Measurements from ENCODE around the gene CAST. TPM values are rescaled to one million over a fixed set of nuclear protein-coding genes. Genes with fewer than 3 reads are reported as not detected.
A peak's percentile ranks its signal among the peaks of the same experiment; 100 is the strongest.
"Not testable (repeated sequence)": the region's sequence is repeated elsewhere in the genome, so short reads cannot be mapped to it uniquely, and the experiment has no call there.

Gene CAST
- total RNA-seq, 4 donors from 2014 or later = 292 to 347 (median 320) TPM

DNA sequence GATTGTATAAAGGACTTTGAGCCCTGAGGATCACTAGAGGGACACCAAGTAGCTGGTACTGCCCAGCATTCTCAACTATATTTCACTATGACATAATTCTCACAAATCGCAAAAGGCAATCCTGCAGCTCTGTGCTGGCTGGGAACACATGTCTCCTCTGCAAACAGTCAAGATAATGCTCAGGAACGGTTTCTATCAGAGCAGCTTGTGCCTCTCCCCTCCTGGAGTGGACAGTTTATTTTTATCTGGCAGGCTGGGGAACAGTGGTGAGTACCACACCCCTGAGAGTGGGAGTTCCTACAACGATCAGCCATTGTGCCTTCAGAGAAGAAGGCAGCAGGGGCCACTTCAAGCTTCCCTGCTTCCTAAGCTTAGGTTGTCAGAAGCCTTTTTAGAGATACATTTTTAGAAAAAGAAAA lies 79.7 kb downstream of the CAST start:
- Histone ChIP-seq H3K27ac (peak overlapping the region in 1 of 4 donors; percentile 7), H3K4me3 (no peak overlapping the region), H3K9me3 (no peaks in the 10 kb centered on the region), H3K4me1 (peaks cover 0 to 22% (median 7%) of the 10 kb centered on the region in 3 donors), H3K36me3 (peaks cover 10 to 100% of the 10 kb centered on the region in 2 donors), H3K27me3 (no peaks in the 10 kb centered on the region)
- ATAC-seq = no peak
- TF ChIP-seq CTCF (IDR thresholded peaks at IDR 0.05) (no peak), POLR2A (IDR thresholded peaks at IDR 0.05) (no peak), POLR2AphosphoS5 (IDR thresholded peaks at IDR 0.05) (no peak), EP300 (IDR thresholded peaks at IDR 0.05) (no peak)
- WGBS, 2 donors (ENCODE audit: low coverage in 1 of 2) = 4 to 83% methylated on average over 1 to 3 of the region's 3 CpGs

- ATAC-seq = no peak
- H3K36me3 ChIP-seq = peaks cover 13 to 99% of the 10 kb centered on the region in 2 donors
- no peaks in the 10 kb centered on the region for H3K27me3 ChIP-seq
- H3K4me1 ChIP-seq = peaks cover 0 to 27% (median 7%) of the 10 kb centered on the region in 3 donors
- 64 to 81% methylated on average over 9 of the region's 9 CpGs for WGBS, 2 donors (ENCODE audit: low coverage in 1 of 2)
- H3K4me3 ChIP-seq = no peak overlapping the region
- H3K9me3 ChIP-seq = no peaks in the 10 kb centered on the region
- TF ChIP-seq CTCF (IDR thresholded peaks at IDR 0.05) (no peak), EP300 (IDR thresholded peaks at IDR 0.05) (no peak), POLR2A (IDR thresholded peaks at IDR 0.05) (no peak), POLR2AphosphoS5 (IDR thresholded peaks at IDR 0.05) (no peak)
- peak overlapping the region in 1 of 4 donors; percentile 44 for H3K27ac ChIP-seq
Measured at GRCh38 chr5:96742538-96742937, 80.4 kb downstream of the CAST start.

DNA sequence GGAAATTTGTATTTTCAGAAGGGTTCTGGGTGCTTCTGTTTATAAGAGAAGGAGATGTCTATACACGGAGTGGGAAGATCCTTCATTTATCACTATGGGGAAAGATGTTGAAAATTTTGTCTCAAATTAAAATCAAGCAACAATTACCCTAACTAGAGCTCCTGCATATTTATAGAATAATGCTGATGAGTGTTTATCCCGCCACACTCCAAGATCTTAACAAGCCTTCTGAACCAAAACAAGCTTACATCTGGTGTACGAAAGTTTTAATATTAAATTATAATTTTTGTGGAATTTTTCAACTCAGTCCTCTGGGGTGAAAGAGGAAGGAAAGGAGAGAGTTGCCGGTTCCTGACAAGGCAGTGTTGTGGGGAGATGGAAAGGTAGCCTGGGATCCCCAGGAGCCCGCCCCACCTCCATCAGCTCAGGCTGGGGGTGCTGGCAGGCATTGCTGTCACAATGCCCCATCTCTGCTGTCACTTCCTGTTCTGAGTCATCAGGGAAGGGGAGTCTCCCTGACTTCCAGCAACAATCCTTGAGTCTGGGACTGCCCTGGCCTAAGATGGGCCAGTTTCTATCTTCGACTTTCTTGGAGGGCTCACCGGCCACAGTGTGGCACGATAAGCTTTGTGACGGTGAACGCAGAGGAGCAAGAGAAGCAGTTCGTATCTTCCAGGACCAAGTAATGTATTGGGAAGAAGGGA lies 81.0 kb downstream of the CAST start:
- Histone ChIP-seq H3K27me3 (no peaks in the 10 kb centered on the region), H3K36me3 (peaks cover 13 to 95% of the 10 kb centered on the region in 2 donors), H3K4me3 (no peak overlapping the region), H3K4me1 (peaks cover 0 to 34% (median 10%) of the 10 kb centered on the region in 3 donors), H3K27ac (peak overlapping the region in 3 of 4 donors; percentile 39 to 45 (median 44)), H3K9me3 (no peaks in the 10 kb centered on the region)
- ATAC-seq = peak; percentile 54
- TF ChIP-seq POLR2AphosphoS5 (IDR thresholded peaks at IDR 0.05) = no peak
- no peak for TF ChIP-seq CTCF (IDR thresholded peaks at IDR 0.05)
- TF ChIP-seq POLR2A (IDR thresholded peaks at IDR 0.05) = no peak
- no peak for TF ChIP-seq EP300 (IDR thresholded peaks at IDR 0.05)
- WGBS, 2 donors (ENCODE audit: low coverage in 1 of 2) = 68 to 77% methylated on average over 4 to 6 of the region's 11 CpGs

- Histone ChIP-seq H3K27ac (peak overlapping the region in 3 of 4 donors; percentile 39 to 45 (median 44)), H3K27me3 (no peaks in the 10 kb centered on the region), H3K4me3 (no peak overlapping the region), H3K36me3 (peaks cover 13 to 94% of the 10 kb centered on the region in 2 donors), H3K4me1 (peaks cover 0 to 36% (median 10%) of the 10 kb centered on the region in 3 donors), H3K9me3 (no peaks in the 10 kb centered on the region)
- no peak for ATAC-seq
- no peak for TF ChIP-seq POLR2A (IDR thresholded peaks at IDR 0.05)
- no peak for TF ChIP-seq POLR2AphosphoS5 (IDR thresholded peaks at IDR 0.05)
- TF ChIP-seq CTCF (IDR thresholded peaks at IDR 0.05) = no peak
- 74 to 83% methylated on average over 4 of the region's 4 CpGs for WGBS, 2 donors (ENCODE audit: low coverage in 1 of 2)
Measured at GRCh38 chr5:96743805-96744204, 81.6 kb downstream of the CAST start.

DNA sequence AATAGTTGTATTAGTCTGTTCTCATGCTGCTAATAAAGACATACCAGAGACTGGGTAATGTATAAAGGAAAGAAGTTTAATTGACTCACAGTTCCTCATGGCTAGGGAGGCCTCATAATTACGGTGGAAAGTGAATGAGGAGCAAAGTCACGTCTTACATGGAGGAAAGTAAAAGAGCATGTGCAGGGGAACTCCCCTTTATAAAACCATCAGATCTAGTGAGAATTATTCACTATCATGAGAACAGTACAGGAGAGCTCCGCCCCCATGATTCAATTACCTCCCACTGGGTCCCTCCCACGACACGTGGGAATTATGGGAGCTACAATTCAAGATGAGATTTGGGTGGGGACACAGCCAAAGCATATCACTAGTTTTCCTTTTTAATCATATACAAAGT lies 82.0 kb downstream of the CAST start:
- not testable (repeated sequence) for H3K9me3 ChIP-seq, H3K4me3 ChIP-seq, ATAC-seq, H3K27me3 ChIP-seq
- H3K36me3 ChIP-seq = peaks cover 13 to 94% of the 10 kb centered on the region in 2 donors
- H3K27ac ChIP-seq = peak overlapping the region in 1 of 4 donors; percentile 44
- 87 to 95% methylated on average over 5 of the region's 5 CpGs for WGBS, 2 donors (ENCODE audit: low coverage in 1 of 2)
- peaks cover 0 to 36% (median 10%) of the 10 kb centered on the region in 3 donors for H3K4me1 ChIP-seq
